Fibroblast of mammary gland (primary cell): ENCODE results near the gene CSNK1G2.
A peak's percentile ranks its signal among the peaks of the same experiment; 100 is the strongest.

Experiments
- DNase-seq: peaks from one replicate; pipeline ENCODE4 v3.0.0-alpha.2; 2010; ENCODE audit warnings: low read depth
- H3K4me3 ChIP-seq: 2 replicates; pipeline ENCODE4 v1.5.1; 2011; ENCODE audit warnings: low read depth, mild to moderate bottlenecking, low read length, moderate library complexity; ENCODE audit not compliant: control insufficient read depth
- TF ChIP-seq, protein P1 (sequence below): conservative IDR thresholded peaks from 2 replicates; pipeline ENCODE4 v1.5.1; 2011; ENCODE audit warnings: low read depth, low read length, inconsistent platforms; ENCODE audit not compliant: control insufficient read depth, insufficient read depth

The CSNK1G2 gene

GRCh38 chr19:1905110-1905862 lies 35.7 kb upstream of the CSNK1G2 start, which contains the start of the genes ADAT3 and SCAMP4:
Gene ADAT3, plus strand, starts transcription at chr19:1905399. Its CDS starts 6,649 bp downstream, at chr19:1912048.
Gene SCAMP4, plus strand, starts transcription at chr19:1905399. Its CDS starts 9,621 bp downstream, at chr19:1915020.
- DNase-seq, result peak; percentile 98

DNA sequence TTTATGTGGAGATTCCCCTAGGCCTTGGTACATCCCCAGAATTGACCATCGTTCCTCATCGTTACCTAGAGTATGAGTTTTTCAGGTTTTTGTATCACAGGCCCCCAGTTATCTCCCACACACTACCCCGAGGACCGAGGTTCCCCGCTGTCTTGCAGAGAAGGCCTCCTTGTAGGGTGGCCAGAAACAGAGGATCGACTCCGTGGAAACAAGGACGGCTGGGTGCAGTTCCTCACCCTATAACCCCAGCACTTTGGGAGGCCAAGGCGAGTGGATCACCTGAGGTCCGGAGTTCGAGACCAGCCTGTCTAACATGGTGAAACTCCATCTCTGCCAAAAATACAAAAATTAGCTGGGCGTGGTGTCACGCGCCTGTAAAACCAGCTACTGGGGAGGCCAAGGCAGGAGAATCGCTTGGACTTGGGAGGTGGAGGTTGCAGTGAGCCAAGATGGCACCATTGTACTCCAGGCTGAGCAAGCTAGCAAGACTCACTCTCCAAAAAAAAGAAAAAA lies 35.1 kb upstream of the CSNK1G2 start:
- TF ChIP-seq, protein P1, sequence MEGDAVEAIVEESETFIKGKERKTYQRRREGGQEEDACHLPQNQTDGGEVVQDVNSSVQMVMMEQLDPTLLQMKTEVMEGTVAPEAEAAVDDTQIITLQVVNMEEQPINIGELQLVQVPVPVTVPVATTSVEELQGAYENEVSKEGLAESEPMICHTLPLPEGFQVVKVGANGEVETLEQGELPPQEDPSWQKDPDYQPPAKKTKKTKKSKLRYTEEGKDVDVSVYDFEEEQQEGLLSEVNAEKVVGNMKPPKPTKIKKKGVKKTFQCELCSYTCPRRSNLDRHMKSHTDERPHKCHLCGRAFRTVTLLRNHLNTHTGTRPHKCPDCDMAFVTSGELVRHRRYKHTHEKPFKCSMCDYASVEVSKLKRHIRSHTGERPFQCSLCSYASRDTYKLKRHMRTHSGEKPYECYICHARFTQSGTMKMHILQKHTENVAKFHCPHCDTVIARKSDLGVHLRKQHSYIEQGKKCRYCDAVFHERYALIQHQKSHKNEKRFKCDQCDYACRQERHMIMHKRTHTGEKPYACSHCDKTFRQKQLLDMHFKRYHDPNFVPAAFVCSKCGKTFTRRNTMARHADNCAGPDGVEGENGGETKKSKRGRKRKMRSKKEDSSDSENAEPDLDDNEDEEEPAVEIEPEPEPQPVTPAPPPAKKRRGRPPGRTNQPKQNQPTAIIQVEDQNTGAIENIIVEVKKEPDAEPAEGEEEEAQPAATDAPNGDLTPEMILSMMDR, result no peak
- no peak for DNase-seq
- H3K4me3 ChIP-seq, result peak overlapping the region; percentile 68

More at GRCh38 chr19:1905110-1905862, 35.7 kb upstream of the CSNK1G2 start, which contains the start of the genes ADAT3 and SCAMP4:
- TF ChIP-seq, protein P1, result no peak
- peak within 1 kb of the TSS; percentile 68 for H3K4me3 ChIP-seq

- TF ChIP-seq, protein P1, result no peak
- no peak overlapping the region for H3K4me3 ChIP-seq
- no peak for DNase-seq
These were observed 33.9 kb upstream of the CSNK1G2 start for GRCh38 chr19:1906985-1907562.

- DNase-seq, result no peak
- TF ChIP-seq, protein P1, result no peak
- H3K4me3 ChIP-seq, result no peak overlapping the region
These were observed 33.2 kb upstream of the CSNK1G2 start for GRCh38 chr19:1907563-1908363.

GRCh38 chr19:1908364-1908678 lies 32.7 kb upstream of the CSNK1G2 start:
- DNase-seq, result no peak
- no peak overlapping the region for H3K4me3 ChIP-seq
- TF ChIP-seq, protein P1, result no peak

- no peak for DNase-seq
- no peak overlapping the region for H3K4me3 ChIP-seq
- TF ChIP-seq, protein P1, result no peak
These were observed 31.3 kb upstream of the CSNK1G2 start for GRCh38 chr19:1909761-1910080.
